IMR-90 (cell line): ENCODE results near the gene ALKBH3. TPM values are rescaled to one million over a fixed set of nuclear protein-coding genes. Genes with fewer than 3 reads are reported as not detected.

Experiments
- ATAC-seq: fragments of 200-7000 bp; cut with Tn5 transposase; 2 replicates; pipeline ENCODE4 v1.9.1; 2020; ENCODE audit warnings: low read depth, mild to moderate bottlenecking, moderate library complexity
- BruUV-seq: library from RNA; stranded (reverse); fragments of 400-500 nt; replicated peaks from 2 replicates; lab custom pipeline; 2021; lab: Mats Ljungman, UMichigan
- CTCF ChIA-PET: fragments of 300-600 bp; formaldehyde crosslinking; extraction: SDS; loops from one replicate; lab custom pipeline; 2021; ENCODE audit warnings: antibody characterized with exemption; lab: Yijun Ruan, JAX
- POLR2A ChIA-PET: fragments of 300-600 bp; sonication (Branson Sonifier 250); formaldehyde crosslinking; loops from one replicate; lab custom pipeline; 2022; ENCODE audit warnings: antibody characterized with exemption; ENCODE audit not compliant: unreplicated experiment; lab: Charles Lee
- DNase-seq: peaks from one replicate; pipeline ENCODE4 v3.0.0; 2013
- H2AFZ ChIP-seq: replicated peaks from 2 replicates; pipeline ENCODE3; 2013; ENCODE audit warnings: low read length, mild to moderate bottlenecking; ENCODE audit not compliant: poor library complexity
- H2AK5ac ChIP-seq: 2 replicates; pipeline ENCODE4 v1.6.1; 2013; ENCODE audit warnings: low read depth, low read length, inconsistent platforms
- H2AK9ac ChIP-seq: replicated peaks from 2 replicates; pipeline ENCODE3; 2013; ENCODE audit warnings: mild to moderate bottlenecking, low read depth, low read length, moderate library complexity; ENCODE audit not compliant: poor library complexity
- H2BK120ac ChIP-seq: 2 replicates; pipeline ENCODE4 v1.6.1; 2013; ENCODE audit warnings: low read depth, low read length, inconsistent platforms
- H2BK15ac ChIP-seq: 3 replicates; pipeline ENCODE4 v1.6.1; 2013; ENCODE audit warnings: low read depth, low read length, inconsistent platforms
- H2BK20ac ChIP-seq: 2 replicates; pipeline ENCODE4 v1.6.1; 2013; ENCODE audit warnings: low read depth, mild to moderate bottlenecking, inconsistent platforms, low read length, moderate library complexity
- H2BK5ac ChIP-seq: 2 replicates; pipeline ENCODE4 v1.6.1; 2013; ENCODE audit warnings: mild to moderate bottlenecking, low read depth, low read length, inconsistent platforms; ENCODE audit not compliant: poor library complexity, severe bottlenecking
- H3K14ac ChIP-seq: replicated peaks from 2 replicates; pipeline ENCODE4 v1.6.1; 2013; ENCODE audit warnings: low read depth, low read length, inconsistent platforms
- H3K18ac ChIP-seq: 2 replicates; pipeline ENCODE4 v1.6.1; 2013; ENCODE audit warnings: low read depth, low read length, control low read depth
- H3K23ac ChIP-seq: 2 replicates; pipeline ENCODE4 v1.6.1; 2013; ENCODE audit warnings: low read depth, low read length, inconsistent platforms
- H3K27ac ChIP-seq: 2 replicates; pipeline ENCODE4 v1.5.1; 2013; ENCODE audit warnings: mild to moderate bottlenecking, control low read depth, low read length; ENCODE audit not compliant: insufficient read depth
- H3K27me3 ChIP-seq: 2 replicates; pipeline ENCODE4 v1.6.1; 2013; ENCODE audit warnings: low read length; ENCODE audit not compliant: control insufficient read depth, insufficient read depth
- H3K36me3 ChIP-seq: 2 replicates; pipeline ENCODE4 v1.6.1; 2013; ENCODE audit warnings: low read length, mixed read lengths; ENCODE audit not compliant: control insufficient read depth, insufficient read depth
- H3K4ac ChIP-seq: 2 replicates; pipeline ENCODE4 v1.6.1; 2013; ENCODE audit warnings: low read depth, low read length, inconsistent platforms
- H3K4me1 ChIP-seq: 2 replicates; pipeline ENCODE4 v1.6.1; 2013; ENCODE audit warnings: low read length, mixed read lengths; ENCODE audit not compliant: control insufficient read depth, insufficient read depth
- H3K4me2 ChIP-seq: 2 replicates; pipeline ENCODE4 v1.6.1; 2013; ENCODE audit warnings: low read depth, mild to moderate bottlenecking, control low read depth, low read length, moderate library complexity
- H3K4me3 ChIP-seq: 2 replicates; pipeline ENCODE4 v1.5.1; 2013; ENCODE audit warnings: low read depth, mild to moderate bottlenecking, control low read depth, low read length, moderate library complexity; ENCODE audit not compliant: insufficient read depth
- H3K56ac ChIP-seq: 2 replicates; pipeline ENCODE4 v1.6.1; 2013; ENCODE audit warnings: low read length, inconsistent platforms; ENCODE audit not compliant: insufficient read depth; ENCODE audit errors: extremely low read depth
- H3K79me1 ChIP-seq, 2 experiments: 2 replicates each; pipeline ENCODE4 v1.6.1; 2013; ENCODE audit warnings: low read length in 2 of 2, inconsistent platforms in 1 of 2, low read depth in 1 of 2
- H3K9ac ChIP-seq: 2 replicates; pipeline ENCODE4 v1.6.1; 2013; ENCODE audit warnings: low read depth, low read length, control low read depth
- H3K9me1 ChIP-seq: 2 replicates; pipeline ENCODE4 v1.6.1; 2013; ENCODE audit warnings: low read length, inconsistent platforms; ENCODE audit not compliant: insufficient read depth
- H3K9me3 ChIP-seq: 2 replicates; pipeline ENCODE4 v1.6.1; 2013; ENCODE audit warnings: low read length; ENCODE audit not compliant: control insufficient read depth, insufficient read depth
- H4K20me1 ChIP-seq: 2 replicates; pipeline ENCODE4 v1.6.1; 2013; ENCODE audit warnings: low read length, inconsistent platforms; ENCODE audit not compliant: insufficient read depth
- H4K5ac ChIP-seq: 2 replicates; pipeline ENCODE4 v1.6.1; 2013; ENCODE audit warnings: mild to moderate bottlenecking, low read depth, low read length, control low read depth
- H4K8ac ChIP-seq, 2 experiments: 2 replicates each; pipeline ENCODE4 v1.6.1; 2013; ENCODE audit warnings: low read depth in 2 of 2, low read length in 2 of 2, control low read depth in 1 of 2, inconsistent platforms in 1 of 2
- H4K91ac ChIP-seq: 2 replicates; pipeline ENCODE4 v1.6.1; 2013; ENCODE audit warnings: low read depth, low read length, inconsistent platforms; ENCODE audit not compliant: insufficient read depth
- BHLHE40 ChIP-seq: fragments of 150-350 bp; IDR thresholded peaks from 2 replicates; pipeline ENCODE4 v1.6.1; 2016; ENCODE audit warnings: mild to moderate bottlenecking, low read depth, low read length
- CEBPB ChIP-seq: IDR thresholded peaks from 2 replicates; pipeline ENCODE4 v1.6.1; 2012; ENCODE audit warnings: low read depth, low read length, improper control_type of control experiment
- CTCF ChIP-seq: conservative IDR thresholded peaks from 2 replicates; pipeline ENCODE4 v1.5.1; 2012; ENCODE audit warnings: mild to moderate bottlenecking, low read depth, low read length, improper control_type of control experiment
- MAFK ChIP-seq: IDR thresholded peaks from 2 replicates; pipeline ENCODE4 v1.6.1; 2012; ENCODE audit warnings: low read depth, low read length, improper control_type of control experiment
- MAZ ChIP-seq: IDR thresholded peaks from 2 replicates; pipeline ENCODE4 v1.6.1; 2012; ENCODE audit warnings: low read depth, mild to moderate bottlenecking, low read length, improper control_type of control experiment, moderate library complexity, borderline replicate concordance
- MXI1 ChIP-seq: IDR thresholded peaks from 2 replicates; pipeline ENCODE4 v1.6.1; 2012; ENCODE audit warnings: low read depth, mild to moderate bottlenecking, low read length, moderate library complexity, borderline replicate concordance
- NFE2L2 ChIP-seq: fragments of 150-350 bp; IDR thresholded peaks from 2 replicates; pipeline ENCODE4 v1.6.1; 2016; ENCODE audit warnings: low read depth, mild to moderate bottlenecking, low read length
- POLR2A ChIP-seq: IDR thresholded peaks from 2 replicates; pipeline ENCODE4 v1.6.1; 2012; ENCODE audit warnings: mild to moderate bottlenecking, low read depth, low read length
- RAD21 ChIP-seq: IDR thresholded peaks from 2 replicates; pipeline ENCODE4 v1.6.1; 2012; ENCODE audit warnings: low read length, improper control_type of control experiment
- RCOR1 ChIP-seq: IDR thresholded peaks from 2 replicates; pipeline ENCODE4 v1.6.1; 2012; ENCODE audit warnings: mild to moderate bottlenecking, low read length, improper control_type of control experiment; ENCODE audit not compliant: insufficient replicate concordance
- RFX5 ChIP-seq: IDR thresholded peaks from 2 replicates; pipeline ENCODE4 v1.8.0; 2012; ENCODE audit warnings: low read depth, mild to moderate bottlenecking, low read length, moderate library complexity
- SMC3 ChIP-seq: fragments of 150-350 bp; IDR thresholded peaks from 2 replicates; pipeline ENCODE4 v1.6.1; 2016; ENCODE audit warnings: low read depth, mild to moderate bottlenecking, antibody characterized with exemption, low read length, moderate library complexity
- USF2 ChIP-seq: fragments of 150-350 bp; IDR thresholded peaks from 2 replicates; pipeline ENCODE4 v1.6.1; 2017; ENCODE audit warnings: mild to moderate bottlenecking, antibody characterized with exemption, low read length, low read depth
- WGBS, 2 experiments: methylation state at CpG; one replicate each; pipeline versions ENCODE4 v1.1.5 to v1.1.7; 2013; ENCODE audit warnings: missing lambda C conversion rate in 2 of 2; ENCODE audit not compliant: insufficient read length in 1 of 2; ENCODE audit errors: extremely low coverage in 2 of 2; 5-methylcytosine and 5-hydroxymethylcytosine counted together
- dilution Hi-C: fragments of 300-500 bp; cut with HindIII; formaldehyde crosslinking; loops from one replicate; pipeline ENCODE4 v1.14.3; 2018; ENCODE audit warnings: low sequenced_read_pairs; ENCODE audit not compliant: unreplicated experiment
- in situ Hi-C: fragments of 300-500 bp; cut with MboI; formaldehyde crosslinking; loops from 3 replicates; pipeline ENCODE4 v1.14.3; 2019; ENCODE audit warnings: low sequenced_read_pairs, inconsistent platforms, mixed read lengths
- intact Hi-C: fragments of 100-400 bp; cut with micrococcal nuclease; formaldehyde crosslinking; loops from 2 replicates; pipeline ENCODE4 v1.10.0; 2022
- polyA plus RNA-seq, 3 experiments: library from polyadenylated mRNA; depleted of rRNA; stranded (reverse); fragments of >200 nt; gene quantifications; 2 replicates each; pipeline ENCODE4 v1.2.3, GENCODE V29; 2012; ENCODE audit warnings: low replicate concordance in 1 of 3
- total RNA-seq: library from RNA; depleted of rRNA; stranded (reverse); fragments of >200 nt; gene quantifications from 2 replicates; pipeline ENCODE4 v1.2.3, GENCODE V29; 2012

Gene ALKBH3
- total and polyA plus RNA-seq, 2 of the 4 experiments (the other 2 are of a cell fraction): 27.7 to 62.9 TPM

GRCh38 chr11:43880640-43881159, at the start of gene ALKBH3 (continued):
- TF ChIP-seq RFX5: no peak
- no peak for TF ChIP-seq RAD21
- no peak for TF ChIP-seq NFE2L2
- 0 out of 2 replicates have a peak, but pooled peaks have one; percentile 11 for TF ChIP-seq MXI1

GRCh38 chr11:43830928-43831440, 49.6 kb upstream of the ALKBH3 start:
- no peak overlapping the region for H4K5ac ChIP-seq
- no TSS peak for BruUV-seq
- no CpG with 5 or more reads among the region's 5 CpGs for WGBS, 2 experiments
- intact Hi-C loops: loop anchor here (2.0 kb wide), 1 partner anchor 150 kb away; the partner anchor contains the start of gene HSD17B12
- no peak overlapping the region for H4K91ac ChIP-seq
- no peak overlapping the region for H3K4me3 ChIP-seq
- no peak overlapping the region; the same call in 1 of the 2 replicates for H2BK120ac ChIP-seq
- no peak overlapping the region; the same call in 1 of the 2 replicates for H2BK20ac ChIP-seq
- H3K79me1 ChIP-seq: peaks cover 0 to 15% of the 10 kb centered on the region in 2 experiments; a peak in 1 of 4 replicates
- no peaks in the 10 kb centered on the region for H3K36me3 ChIP-seq
- peak overlapping the region; percentile 14; the same call in 1 of the 2 replicates for H3K27ac ChIP-seq
- H3K4ac ChIP-seq: peak overlapping the region; percentile 16; the same call in 1 of the 2 replicates
- POLR2A ChIA-PET: no interaction called here
- no peak overlapping the region for H3K14ac ChIP-seq
- 0 out of 2 replicates have a peak, but pooled peaks cover 4% of the 10 kb centered on the region for H3K9me1 ChIP-seq
- no peak overlapping the region for H3K18ac ChIP-seq
- in situ Hi-C loops: no loop called here
- H3K27me3 ChIP-seq: no peaks in the 10 kb centered on the region
- H3K23ac ChIP-seq: no peak overlapping the region
- no peak overlapping the region for H2AFZ ChIP-seq
- DNase-seq (peak; percentile 100), ATAC-seq (peak; percentile 94)
- H3K9ac ChIP-seq: no peak overlapping the region
- dilution Hi-C loops: no loop called here
- H4K20me1 ChIP-seq: peaks cover 7% of the 10 kb centered on the region; the same call in 1 of the 2 replicates
- H2AK5ac ChIP-seq: no peak overlapping the region
- H3K56ac ChIP-seq: no peak overlapping the region
- 0 out of 2 replicates have a peak overlapping the region, but pooled peaks have one; percentile 11 for H3K4me2 ChIP-seq
- H3K4me1 ChIP-seq: peaks cover 6% of the 10 kb centered on the region; the same call in 1 of the 2 replicates
- H2BK5ac ChIP-seq: peak overlapping the region; percentile 57
- CTCF ChIA-PET: interaction anchor here (0.7 to 4.4 kb wide), 4 partner anchors 21 to 114 kb away, joined by 3 to 26 read pairs (median 3); no protein-coding TSS in a partner anchor
- H2BK15ac ChIP-seq: no peak overlapping the region
- H3K9me3 ChIP-seq: no peaks in the 10 kb centered on the region
- H2AK9ac ChIP-seq: no peak overlapping the region
- H4K8ac ChIP-seq: no peak overlapping the region
- TF ChIP-seq USF2: no peak
- no peak for TF ChIP-seq NFE2L2
- peak; percentile 90 for TF ChIP-seq CEBPB
- TF ChIP-seq POLR2A: no peak
- no peak for TF ChIP-seq RAD21
- no peak for TF ChIP-seq MAZ
- no peak for TF ChIP-seq RFX5
- peak; percentile 27 for TF ChIP-seq RCOR1
- TF ChIP-seq SMC3: no peak
- no peak for TF ChIP-seq CTCF
- TF ChIP-seq MAFK: 0 out of 2 replicates have a peak, but pooled peaks have one; percentile 16
- TF ChIP-seq BHLHE40: peak; percentile 64; the same call in 1 of the 2 replicates
- peak; percentile 24; the same call in 1 of the 2 replicates for TF ChIP-seq MXI1
